ENCODE results near the gene CRELD2.

- TF ChIP-seq CTCF (IDR thresholded peaks at IDR 0.05; ENCODE audit: low read length) (no peak), EZH2phosphoT487 (IDR thresholded peaks at IDR 0.05; ENCODE audit: low read length) (no peak)
Measured at GRCh38 chr22:49914256-49914655, 4.2 kb upstream of the CRELD2 start.

Measured in MM.1S (cell line).